CD4-positive, alpha-beta T cell (primary cell): ENCODE data around the gene ACSF2. TPM values are rescaled to one million over a fixed set of nuclear protein-coding genes. Genes with fewer than 3 reads are reported as not detected.
"Not testable (repeated sequence)": the region's sequence is repeated elsewhere in the genome, so short reads cannot be mapped to it uniquely, and the experiment has no call there.

Source experiments
- ATAC-seq: fragments of 200-7000 bp; cut with Tn5 transposase; one replicate; pipeline ENCODE4 v1.10.0; 2022; ENCODE audit warnings: mild to moderate bottlenecking; ENCODE audit not compliant: poor library complexity
- CTCF ChIA-PET: fragments of 350-600 bp; sonication (Branson Sonifier 250); formaldehyde crosslinking; loops from one replicate; lab custom pipeline; 2021; ENCODE audit warnings: antibody characterized with exemption, inconsistent platforms; lab: Charles Lee
- POLR2A ChIA-PET: fragments of 350-600 bp; sonication (Branson Sonifier 250); formaldehyde crosslinking; loops from one replicate; lab custom pipeline; 2021; ENCODE audit warnings: antibody characterized with exemption, inconsistent platforms; lab: Charles Lee
- DNase-seq, 14 experiments: peaks; one replicate each; pipeline ENCODE4 v3.0.0-alpha.2; 2013 to 2020; ENCODE audit warnings: mixed read lengths in 2 of 14
- H3K27ac ChIP-seq, 2 donors: one replicate each; pipeline versions ENCODE4 v1.5.1 to v1.7.0; 2013; ENCODE audit warnings: low read length in 2 of 2, low read depth in 1 of 2, mild to moderate bottlenecking in 1 of 2
- H3K27me3 ChIP-seq, 2 experiments: 1 replicate in 1 of 2; 2 replicates in 1 of 2; pipeline versions ENCODE4 v1.6.1 to v1.7.0; 2013; ENCODE audit warnings: low read length in 2 of 2, control low read depth in 1 of 2, mild to moderate bottlenecking in 1 of 2, moderate library complexity in 1 of 2; ENCODE audit not compliant: insufficient read depth in 2 of 2, control insufficient read depth in 1 of 2
- H3K36me3 ChIP-seq: one replicate; pipeline ENCODE4 v1.6.1; 2013; ENCODE audit warnings: low read length, control low read depth; ENCODE audit not compliant: insufficient read depth
- H3K4me1 ChIP-seq: one replicate; pipeline ENCODE4 v1.6.1; 2013; ENCODE audit warnings: low read length, control low read depth; ENCODE audit not compliant: insufficient read depth
- H3K4me3 ChIP-seq: one replicate; pipeline ENCODE4 v1.5.1; 2013; ENCODE audit warnings: mild to moderate bottlenecking, low read length, moderate library complexity
- H3K9me3 ChIP-seq, 2 experiments: 1 replicate in 1 of 2; 2 replicates in 1 of 2; pipeline versions ENCODE4 v1.6.1 to v1.7.0; 2013; ENCODE audit warnings: low read length in 2 of 2, mild to moderate bottlenecking in 2 of 2, control low read depth in 1 of 2, moderate library complexity in 1 of 2; ENCODE audit not compliant: control insufficient read depth in 1 of 2, insufficient read depth in 1 of 2
- H3K27ac Mint-ChIP-seq: one replicate; pipeline ENCODE4 v1.8.0; 2020; ENCODE audit warnings: mixed read lengths
- H3K27me3 Mint-ChIP-seq: one replicate; pipeline ENCODE4 v1.8.0; 2021; ENCODE audit warnings: mixed read lengths
- H3K36me3 Mint-ChIP-seq: one replicate; pipeline ENCODE4 v1.8.0; 2021; ENCODE audit warnings: low read depth, mixed read lengths
- H3K4me1 Mint-ChIP-seq: one replicate; pipeline ENCODE4 v1.8.0; 2021; ENCODE audit warnings: low read depth, mixed read lengths
- H3K4me3 Mint-ChIP-seq: one replicate; pipeline ENCODE4 v1.8.0; 2020; ENCODE audit warnings: mild to moderate bottlenecking, mixed read lengths
- H3K9me3 Mint-ChIP-seq: one replicate; pipeline ENCODE4 v1.8.0; 2020; ENCODE audit warnings: mixed read lengths
- CTCF ChIP-seq: fragments of 200-600 bp; IDR thresholded peaks from one replicate; pipeline ENCODE4 v1.8.0; 2022; ENCODE audit warnings: antibody characterized with exemption, mild to moderate bottlenecking
- intact Hi-C, 2 experiments: fragments of 100-400 bp; cut with DNase I in 1 of 2; cut with micrococcal nuclease in 1 of 2; formaldehyde crosslinking; loops; one replicate each; pipeline versions ENCODE4 v1.15.1 to v1.9.0; 2023 to 2025; cut with DNase I, micrococcal nuclease
- total RNA-seq, 174 experiments: library from RNA in 2 of 174; stranded (reverse) in 2 of 174; gene quantifications; one replicate each; pipeline ENCODE4 v1.2.3 and lab custom pipeline; 2021 to 2026

Gene ACSF2
- total RNA-seq, 2 experiments from 2014 or later, result 11.9 to 13.9 TPM

GRCh38 chr17:50426814-50427787 lies 1.1 kb downstream of the ACSF2 start:
- Mint-ChIP-seq H3K9me3 (no peaks in the 10 kb centered on the region), H3K27me3 (no peaks in the 10 kb centered on the region), H3K27ac (peak overlapping the region; percentile 62), H3K4me1 (peaks cover 34% of the 10 kb centered on the region), H3K36me3 (no peaks in the 10 kb centered on the region), H3K4me3 (peak overlapping the region; percentile 82)
- H3K9me3 ChIP-seq, result no peaks in the 10 kb centered on the region
- DNase-seq, result peak in 7 of 14 experiments; percentile 2 to 41 (median 28)
- H3K36me3 ChIP-seq, result no peaks in the 10 kb centered on the region
- no peaks in the 10 kb centered on the region for H3K27me3 ChIP-seq
- H3K27ac ChIP-seq, result peak overlapping the region; percentile 51 to 63
- peaks cover 32% of the 10 kb centered on the region for H3K4me1 ChIP-seq
- TF ChIP-seq CTCF, result no peak
- CTCF ChIA-PET, result interaction anchor here (2.0 kb wide), 1 partner anchor 29 kb away, joined by 14 read pairs; the partner anchor contains the start of gene LRRC59
- H3K4me3 ChIP-seq, result peak overlapping the region; percentile 79
- intact Hi-C loops, result loop anchor here in 1 of 2 experiments (2.0 kb wide), 1 partner anchor 52 kb away; the partner anchor contains the start of gene RSAD1
- peak; percentile 13 for ATAC-seq
- POLR2A ChIA-PET, result interaction anchor here (0.8 to 3.0 kb wide), 5 partner anchors 30 to 81 kb away, joined by 3 to 21 read pairs (median 5); partner anchors contain the start of genes LRRC59, RSAD1 and XYLT2

DNA sequence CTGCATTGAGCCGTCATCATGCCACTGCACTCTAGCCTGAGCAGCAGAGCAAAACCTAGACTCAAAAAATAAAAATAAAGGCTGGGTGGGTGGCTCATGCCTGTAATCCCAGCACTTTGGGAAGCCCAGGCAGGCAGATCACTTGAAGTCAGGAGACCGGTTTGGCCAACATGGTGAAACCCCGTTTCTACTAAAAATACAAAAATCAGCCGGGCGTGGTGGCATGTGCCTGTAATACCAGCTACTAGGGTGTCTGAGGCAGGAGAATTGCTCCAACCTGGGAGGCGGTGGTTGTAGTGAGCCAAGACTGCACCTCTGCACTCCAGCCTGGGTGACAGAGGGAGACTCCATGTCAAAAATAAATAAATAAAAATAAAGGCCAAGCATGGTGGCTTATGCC lies 2.1 kb downstream of the ACSF2 start:
- Mint-ChIP-seq H3K4me3 (peak overlapping the region; percentile 82), H3K4me1 (peaks cover 26% of the 10 kb centered on the region)
- DNase-seq, H3K36me3 ChIP-seq, H3K27ac ChIP-seq, ATAC-seq, H3K9me3 ChIP-seq, POLR2A ChIA-PET, H3K4me3 ChIP-seq, intact Hi-C loops, H3K27me3 Mint-ChIP-seq, H3K9me3 Mint-ChIP-seq, H3K27me3 ChIP-seq, H3K36me3 Mint-ChIP-seq, H3K27ac Mint-ChIP-seq: not testable (repeated sequence)
- H3K4me1 ChIP-seq, result peaks cover 32% of the 10 kb centered on the region
- CTCF ChIA-PET, result interaction anchor here (2.0 kb wide), 1 partner anchor 30 kb away, joined by 14 read pairs; the partner anchor contains the start of gene LRRC59

- DNase-seq, result no peak
- Mint-ChIP-seq H3K27ac (no peak overlapping the region), H3K4me3 (peak overlapping the region; percentile 20), H3K36me3 (no peaks in the 10 kb centered on the region), H3K27me3 (no peaks in the 10 kb centered on the region), H3K4me1 (peaks cover 26% of the 10 kb centered on the region), H3K9me3 (no peaks in the 10 kb centered on the region)
- peaks cover 33% of the 10 kb centered on the region for H3K4me1 ChIP-seq
- H3K27ac ChIP-seq, result no peak overlapping the region
- H3K27me3 ChIP-seq, result no peaks in the 10 kb centered on the region
- no peak overlapping the region for H3K4me3 ChIP-seq
- no peak for ATAC-seq
- H3K36me3 ChIP-seq, result no peaks in the 10 kb centered on the region
- CTCF ChIA-PET, result interaction anchor here (1.4 kb wide), 1 partner anchor 31 kb away, joined by 4 read pairs; the partner anchor contains the start of gene LRRC59
- POLR2A ChIA-PET, result no interaction called here
- no peaks in the 10 kb centered on the region for H3K9me3 ChIP-seq
- intact Hi-C loops, result no loop called here
- no peak for TF ChIP-seq CTCF
Observed at GRCh38 chr17:50428831-50429424, 2.9 kb downstream of the ACSF2 start.
